B cell (primary cell): Measurements from ENCODE around the gene ASB7. TPM values are rescaled to one million over a fixed set of nuclear protein-coding genes. Genes with fewer than 3 reads are reported as not detected.

Experiments
- ATAC-seq: fragments of 200-7000 bp; cut with Tn5 transposase; one replicate; pipeline ENCODE4 v1.10.0; 2021; ENCODE audit warnings: low read depth, mild to moderate bottlenecking, moderate number of reproducible peaks, moderate library complexity
- CTCF ChIA-PET: fragments of 350-600 bp; sonication (Branson Sonifier 250); formaldehyde crosslinking; loops from one replicate; lab custom pipeline; 2021; ENCODE audit warnings: antibody characterized with exemption, inconsistent platforms; lab: Charles Lee
- POLR2A ChIA-PET: fragments of 350-600 bp; sonication (Branson Sonifier 250); formaldehyde crosslinking; loops from one replicate; lab custom pipeline; 2021; ENCODE audit warnings: antibody characterized with exemption; lab: Charles Lee
- DNase-seq: peaks from one replicate; pipeline ENCODE4 v3.0.0; 2013
- H2AFZ ChIP-seq: 2 replicates; pipeline ENCODE4 v1.6.1; 2012; ENCODE audit warnings: mild to moderate bottlenecking, low read depth, low read length; ENCODE audit not compliant: insufficient read depth, poor library complexity, severe bottlenecking
- H3K27ac ChIP-seq, 2 donors: 1 replicate in 1 of 2; 2 replicates in 1 of 2; pipeline ENCODE4 v1.5.1; 2012 to 2013; ENCODE audit warnings: low read length in 2 of 2, mild to moderate bottlenecking in 2 of 2, moderate library complexity in 1 of 2
- H3K27me3 ChIP-seq, 4 experiments: fragments of 200-600 bp in 1 of 4; sonication (generic) in 1 of 4; replicated peaks in 1 of 4; 1 replicate in 2 of 4; 2 replicates in 2 of 4; pipeline versions ENCODE4 v1.6.1 to v1.7.0; 2013 to 2016; ENCODE audit warnings: low read length in 3 of 4, mild to moderate bottlenecking in 2 of 4, mixed read lengths in 1 of 4, moderate library complexity in 1 of 4; ENCODE audit not compliant: insufficient read depth in 4 of 4, control insufficient read depth in 3 of 4; ENCODE audit errors: control extremely low read depth in 1 of 4
- H3K36me3 ChIP-seq, 2 experiments: replicated peaks in 1 of 2; 1 replicate in 1 of 2; 2 replicates in 1 of 2; pipeline versions ENCODE4 v1.6.1 to v1.7.1; 2013; ENCODE audit warnings: low read length in 1 of 2; ENCODE audit not compliant: insufficient read depth in 2 of 2, control insufficient read depth in 1 of 2; ENCODE audit errors: control extremely low read depth in 1 of 2, extremely low read depth in 1 of 2
- H3K4me1 ChIP-seq, 2 donors: fragments of 200-600 bp in 1 of 2; sonication (generic) in 1 of 2; 1 replicate in 1 of 2; 2 replicates in 1 of 2; pipeline versions ENCODE4 v1.5.1 to v1.6.1; 2013 to 2017; ENCODE audit warnings: low read length in 2 of 2; ENCODE audit not compliant: control insufficient read depth in 2 of 2, insufficient read depth in 2 of 2
- H3K4me2 ChIP-seq: replicated peaks from 2 replicates; pipeline ENCODE3; 2012; ENCODE audit warnings: mild to moderate bottlenecking, low read depth, low read length; ENCODE audit not compliant: poor library complexity, severe bottlenecking
- H3K4me3 ChIP-seq, 5 experiments: fragments of 200-600 bp in 1 of 5; sonication (generic) in 1 of 5; 1 replicate in 3 of 5; 2 replicates in 2 of 5; pipeline versions ENCODE4 v1.5.1 to v1.7.0; 2011 to 2016; ENCODE audit warnings: low read length in 4 of 5, mild to moderate bottlenecking in 4 of 5, low read depth in 2 of 5, control low read depth in 1 of 5, moderate library complexity in 1 of 5; ENCODE audit not compliant: insufficient read depth in 1 of 5; ENCODE audit errors: control extremely low read depth in 1 of 5, extremely low read depth in 1 of 5
- H3K79me2 ChIP-seq: fragments of 200-600 bp; sonication (generic); one replicate; pipeline ENCODE4 v1.6.0; 2016; ENCODE audit warnings: low read length; ENCODE audit not compliant: control insufficient read depth, insufficient read depth
- H3K9ac ChIP-seq: fragments of 200-600 bp; sonication (generic); 2 replicates; pipeline ENCODE4 v1.6.1; 2017; ENCODE audit warnings: mild to moderate bottlenecking, low read length, moderate library complexity
- H3K9me3 ChIP-seq, 3 donors: one replicate each; pipeline versions ENCODE4 v1.6.1 to v1.7.1; 2013; ENCODE audit warnings: low read length in 2 of 3; ENCODE audit not compliant: control insufficient read depth in 2 of 3, insufficient read depth in 1 of 3; ENCODE audit errors: control extremely low read depth in 1 of 3
- H4K20me1 ChIP-seq: 2 replicates; pipeline ENCODE4 v1.6.0; 2012; ENCODE audit warnings: mild to moderate bottlenecking, low read length; ENCODE audit not compliant: insufficient read depth, control insufficient read depth, poor library complexity, severe bottlenecking
- H3K27ac Mint-ChIP-seq: one replicate; pipeline ENCODE4 v1.8.0; 2021; ENCODE audit warnings: mixed read lengths
- H3K27me3 Mint-ChIP-seq: one replicate; pipeline ENCODE4 v1.8.0; 2021; ENCODE audit warnings: mixed read lengths
- H3K4me1 Mint-ChIP-seq: one replicate; pipeline ENCODE4 v1.8.0; 2021; ENCODE audit warnings: mixed read lengths
- H3K4me3 Mint-ChIP-seq: one replicate; pipeline ENCODE4 v1.8.0; 2021; ENCODE audit warnings: mixed read lengths
- H3K9me3 Mint-ChIP-seq: one replicate; pipeline ENCODE4 v1.8.0; 2022; ENCODE audit warnings: mixed read lengths; ENCODE audit not compliant: insufficient read depth
- EZH2 ChIP-seq: IDR thresholded peaks from 2 replicates; pipeline ENCODE4 v1.6.1; 2012; ENCODE audit warnings: borderline replicate concordance, low read depth, mild to moderate bottlenecking, moderate library complexity, low read length; ENCODE audit not compliant: insufficient read depth, poor library complexity, severe bottlenecking
- WGBS: methylation state at CpG from one replicate; pipeline ENCODE4 v1.1.5; 2013; ENCODE audit warnings: missing lambda C conversion rate; ENCODE audit not compliant: insufficient coverage; 5-methylcytosine and 5-hydroxymethylcytosine counted together
- intact Hi-C: fragments of 100-400 bp; cut with micrococcal nuclease; formaldehyde crosslinking; loops from one replicate; pipeline ENCODE4 v1.10.0; 2022
- polyA plus RNA-seq: library from polyadenylated mRNA; depleted of rRNA; stranded (reverse); fragments of >200 nt; gene quantifications from 2 replicates; pipeline ENCODE4 v1.2.3, GENCODE V29; 2012
- total RNA-seq, 2 donors: library from RNA; stranded (reverse); fragments of 120-200 nt in 1 of 2; gene quantifications; 1 replicate in 1 of 2; 2 replicates in 1 of 2; pipeline versions ENCODE4 v1.2.3 to v1.2.4, GENCODE V29; 2013 to 2022
- TF ChIP-seq, protein P1 (sequence below): fragments of 200-600 bp; IDR thresholded peaks from one replicate; pipeline ENCODE4 v1.8.0; 2022; ENCODE audit warnings: antibody characterized with exemption, mild to moderate bottlenecking

ASB7 gene
- total and polyA plus RNA-seq, 2 donors (not counting 1 experiment from before 2014, with no cell fraction given), result 12.1 to 25.0 TPM

DNA sequence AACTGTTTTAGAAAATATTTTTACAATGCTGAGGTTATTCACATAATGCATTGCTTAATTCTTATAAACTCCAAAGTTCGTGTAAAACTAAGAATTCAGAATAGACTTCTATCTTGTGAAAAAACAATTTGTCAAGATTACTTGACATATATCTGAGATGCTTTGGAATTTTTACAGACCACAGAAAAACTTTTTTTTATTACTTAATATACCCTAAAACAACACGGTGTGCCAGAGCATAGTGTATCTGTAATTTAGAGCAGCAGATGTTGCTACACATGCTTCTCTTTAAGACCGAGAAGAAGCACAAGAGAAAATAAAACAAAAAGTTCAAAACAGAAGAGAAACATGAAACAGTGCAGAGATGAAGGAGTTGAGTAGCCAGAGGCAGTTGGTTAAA is 26.4 kb downstream of the ASB7 start:
- Histone ChIP-seq H3K4me2 (no peak overlapping the region), H3K9me3 (no peaks in the 10 kb centered on the region), H4K20me1 (peaks cover 39% of the 10 kb centered on the region), H3K27me3 (no peaks in the 10 kb centered on the region), H3K27ac (no peak overlapping the region), H3K4me1 (no peaks in the 10 kb centered on the region), H2AFZ (no peak overlapping the region), H3K4me3 (no peak overlapping the region), H3K79me2 (peaks cover 42% of the 10 kb centered on the region), H3K9ac (no peak overlapping the region), H3K36me3 (peaks cover 0 to 42% of the 10 kb centered on the region in 2 experiments)
- Mint-ChIP-seq H3K9me3 (no peaks in the 10 kb centered on the region), H3K4me1 (peaks cover 4% of the 10 kb centered on the region), H3K27me3 (no peaks in the 10 kb centered on the region), H3K27ac (no peak overlapping the region), H3K4me3 (no peak overlapping the region)
- no peak for DNase-seq
- TF ChIP-seq, protein P1, sequence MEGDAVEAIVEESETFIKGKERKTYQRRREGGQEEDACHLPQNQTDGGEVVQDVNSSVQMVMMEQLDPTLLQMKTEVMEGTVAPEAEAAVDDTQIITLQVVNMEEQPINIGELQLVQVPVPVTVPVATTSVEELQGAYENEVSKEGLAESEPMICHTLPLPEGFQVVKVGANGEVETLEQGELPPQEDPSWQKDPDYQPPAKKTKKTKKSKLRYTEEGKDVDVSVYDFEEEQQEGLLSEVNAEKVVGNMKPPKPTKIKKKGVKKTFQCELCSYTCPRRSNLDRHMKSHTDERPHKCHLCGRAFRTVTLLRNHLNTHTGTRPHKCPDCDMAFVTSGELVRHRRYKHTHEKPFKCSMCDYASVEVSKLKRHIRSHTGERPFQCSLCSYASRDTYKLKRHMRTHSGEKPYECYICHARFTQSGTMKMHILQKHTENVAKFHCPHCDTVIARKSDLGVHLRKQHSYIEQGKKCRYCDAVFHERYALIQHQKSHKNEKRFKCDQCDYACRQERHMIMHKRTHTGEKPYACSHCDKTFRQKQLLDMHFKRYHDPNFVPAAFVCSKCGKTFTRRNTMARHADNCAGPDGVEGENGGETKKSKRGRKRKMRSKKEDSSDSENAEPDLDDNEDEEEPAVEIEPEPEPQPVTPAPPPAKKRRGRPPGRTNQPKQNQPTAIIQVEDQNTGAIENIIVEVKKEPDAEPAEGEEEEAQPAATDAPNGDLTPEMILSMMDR, result no peak
- TF ChIP-seq EZH2, result no peak
- ATAC-seq, result no peak
- ChIA-PET POLR2A (no interaction called here), CTCF (interaction anchor here (3.4 kb wide), 1 partner anchor 379 kb away, joined by 23 read pairs; no protein-coding TSS in a partner anchor)
- intact Hi-C loops, result loop anchor here (1.0 to 2.0 kb wide), 3 partner anchors 245 to 380 kb away; partner anchors contain the start of gene LRRK1
- no CpG with 5 or more reads among the region's 3 CpGs for WGBS

DNA sequence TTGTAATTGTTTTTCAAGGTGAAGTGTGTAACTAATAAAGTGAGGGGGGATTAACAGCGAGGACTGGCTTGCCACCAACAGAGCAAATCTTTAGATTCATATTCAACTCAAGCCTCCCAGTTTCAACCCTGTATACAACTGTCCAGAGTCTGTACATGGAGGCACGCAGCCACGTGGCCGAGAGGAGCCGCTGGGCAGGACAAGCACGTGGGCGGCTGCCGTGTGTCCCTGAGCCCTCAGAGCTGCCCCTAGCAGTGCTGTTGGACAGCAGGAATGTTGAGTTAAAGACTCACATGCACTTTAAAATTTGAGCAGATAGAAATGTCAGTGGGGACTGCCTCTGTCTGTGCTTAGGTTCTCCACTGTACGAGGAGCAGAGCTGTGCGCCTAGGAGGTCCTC is 29.4 kb downstream of the ASB7 start:
- TF ChIP-seq, protein P1, result no peak
- no peak for TF ChIP-seq EZH2
- Mint-ChIP-seq H3K27ac (no peak overlapping the region), H3K9me3 (no peaks in the 10 kb centered on the region), H3K4me3 (no peak overlapping the region), H3K4me1 (peaks cover 8% of the 10 kb centered on the region), H3K27me3 (no peaks in the 10 kb centered on the region)
- Histone ChIP-seq H4K20me1 (peaks cover 50% of the 10 kb centered on the region), H3K36me3 (peaks cover 0 to 42% of the 10 kb centered on the region in 2 experiments), H3K27ac (no peak overlapping the region), H3K4me3 (no peak overlapping the region), H2AFZ (no peak overlapping the region), H3K4me1 (no peaks in the 10 kb centered on the region), H3K4me2 (no peak overlapping the region), H3K79me2 (peaks cover 72% of the 10 kb centered on the region), H3K9me3 (no peaks in the 10 kb centered on the region), H3K27me3 (no peaks in the 10 kb centered on the region), H3K9ac (no peak overlapping the region)
- POLR2A ChIA-PET, result no interaction called here
- 99% methylated on average over 9 of the region's 10 CpGs for WGBS
- intact Hi-C loops, result no loop called here
- CTCF ChIA-PET, result interaction anchor here (0.6 to 3.4 kb wide), 3 partner anchors 241 to 376 kb away, joined by 3 to 23 read pairs (median 12); no protein-coding TSS in a partner anchor
- no peak for DNase-seq
- no peak for ATAC-seq
